HCT116 (cell line): ENCODE results near the gene VTI1A.

Experiments used
- CTCF ChIP-seq, 3 experiments: fragments of 200-600 bp in 1 of 3; sonication (generic) in 1 of 3; IDR thresholded peaks in 2 of 3; conservative IDR thresholded peaks in 1 of 3; 2 replicates each; pipeline ENCODE4 v1.5.1; 2012 to 2017; ENCODE audit warnings: low read depth in 2 of 3, low read length in 2 of 3, antibody characterized with exemption in 1 of 3, borderline replicate concordance in 1 of 3, control low read depth in 1 of 3, mild to moderate bottlenecking in 1 of 3, mixed read lengths in 1 of 3, mixed run types in 1 of 3, moderate library complexity in 1 of 3; ENCODE audit not compliant: insufficient read depth in 1 of 3
- EZH2 ChIP-seq: fragments of 200-600 bp; sonication (generic); IDR thresholded peaks from 2 replicates; pipeline ENCODE4 v1.6.1; 2017; ENCODE audit warnings: antibody characterized with exemption, mixed run types
- SIN3A ChIP-seq: IDR thresholded peaks from 2 replicates; pipeline ENCODE4 v1.6.1; 2012; ENCODE audit warnings: low read depth

GRCh38 chr10:112783351-112784021 is 336.5 kb downstream of the VTI1A start:
- TF ChIP-seq EZH2 (no peak), CTCF (IDR thresholded peaks at IDR 0.05 in 2 of 3, conservative IDR thresholded peaks at IDR 0.05 in 1 of 3; ENCODE audit: borderline replicate concordance in 1 of 3, insufficient read depth in 1 of 3, low read depth in 2 of 3, low read length in 2 of 3) (no peak), SIN3A (no peak)
